ENCODE results near the gene NAT8.

GRCh38 chr2:73685764-73686438 lies 43.7 kb upstream of the NAT8 start:
- TF ChIP-seq CTCF (IDR thresholded peaks at IDR 0.05; ENCODE audit: extremely low read depth in 1 of 2, insufficient read depth in 1 of 2, low read depth in 1 of 2, low read length in 2 of 2) (no peak), FOS (IDR thresholded peaks at IDR 0.05; ENCODE audit: borderline replicate concordance, insufficient read depth, low read length) (no peak), POLR2AphosphoS5 (IDR thresholded peaks at IDR 0.05; ENCODE audit: insufficient read depth, low read depth, low read length) (no peak), POLR2A (IDR thresholded peaks at IDR 0.05; ENCODE audit: low read depth, low read length) (no peak), EZH2 (IDR thresholded peaks at IDR 0.05; ENCODE audit: borderline replicate concordance, low read depth, low read length, severe bottlenecking) (no peak), JUN (IDR thresholded peaks at IDR 0.05; ENCODE audit: borderline replicate concordance, insufficient read depth, insufficient read length, low read depth) (no peak), MAX (IDR thresholded peaks at IDR 0.05; ENCODE audit: insufficient read depth, insufficient read length) (no peak)

Measured in endothelial cell of umbilical vein (primary cell).